HG03469 (cell line): ENCODE results near the gene PRR23C.

Source experiments
- ATAC-seq: cut with Tn5 transposase; IDR thresholded peaks from one replicate; pipeline ENCODE4 v1.9.1; 2021; ENCODE audit warnings: mild to moderate bottlenecking, moderate library complexity, moderate number of reproducible peaks; ENCODE audit not compliant: unreplicated experiment

PRR23C gene

DNA sequence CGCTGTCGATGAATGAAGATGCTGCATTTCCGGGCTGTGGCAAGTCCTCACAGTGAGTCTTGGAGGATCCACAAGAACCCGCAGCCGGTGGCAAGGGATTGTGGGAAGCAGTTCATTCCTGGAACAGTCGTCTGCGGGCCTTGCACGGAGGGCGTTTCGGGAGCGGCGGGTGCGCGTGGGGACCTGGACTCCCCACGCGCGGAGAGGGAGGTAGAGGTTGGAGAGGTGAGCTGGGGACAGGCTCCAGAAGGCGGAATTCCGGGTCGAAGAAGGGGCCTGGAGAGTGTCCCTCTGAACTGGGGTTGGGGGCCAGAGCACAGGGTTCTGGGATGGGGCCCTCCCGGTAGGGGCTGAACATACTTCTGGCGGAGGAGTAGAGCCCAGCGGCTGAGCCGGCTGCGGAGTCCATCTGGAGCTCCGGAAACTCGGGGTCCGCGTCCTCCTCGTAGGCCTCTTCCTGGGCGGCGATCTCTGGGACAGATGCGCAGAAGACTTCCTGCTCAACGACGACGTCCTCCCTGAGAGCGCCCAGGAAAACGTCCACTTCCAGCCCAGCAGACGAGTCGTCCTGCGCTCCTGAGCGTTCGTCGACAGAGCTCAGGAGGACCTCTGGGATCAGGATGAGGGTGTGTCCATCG is 39.2 kb downstream of the PRR23C start:
- ATAC-seq, result no peak

DNA sequence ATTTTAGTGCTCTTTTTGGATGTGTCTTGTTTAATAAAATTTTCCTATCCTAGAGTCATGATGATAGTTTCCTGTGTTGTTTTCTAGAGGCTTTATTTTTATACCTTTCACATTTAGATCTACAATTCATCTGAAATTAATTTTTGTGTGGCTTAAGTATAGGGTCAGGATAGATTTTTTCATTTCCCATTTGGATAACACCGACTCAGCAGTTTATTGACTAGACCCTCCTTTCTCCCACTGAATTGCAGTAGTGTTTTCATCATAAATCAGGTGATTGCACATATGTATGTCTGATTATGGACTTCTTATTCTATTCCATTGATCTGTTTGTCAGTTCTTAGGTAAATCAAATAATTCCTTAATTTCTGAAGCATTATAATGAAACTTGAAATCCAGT is 49.0 kb downstream of the PRR23C start:
- ATAC-seq, result no peak
